Activated effector memory CD4-positive, alpha-beta T cell treated with Interleukin-2 at 50 U/mL for 16 hours (primary cell): ENCODE results near the gene CD81.

ENCODE experiments used
- DNase-seq: peaks from one replicate; pipeline ENCODE4 v3.0.0-alpha.2; 2020

The CD81 gene

GRCh38 chr11:2424811-2425495 lies 47.8 kb downstream of the CD81 start:
- no peak for DNase-seq

- DNase-seq = no peak
Observed at GRCh38 chr11:2425506-2425905, 48.4 kb downstream of the CD81 start.

- DNase-seq = no peak
Observed at GRCh38 chr11:2426221-2426620, 49.1 kb downstream of the CD81 start.

- no peak for DNase-seq
Observed at GRCh38 chr11:2426826-2427521, 49.9 kb downstream of the CD81 start.

- DNase-seq = no peak
Observed at GRCh38 chr11:2427721-2428321, 50.7 kb downstream of the CD81 start.

- DNase-seq = peak; percentile 74
Observed at GRCh38 chr11:2428322-2428795, 51.2 kb downstream of the CD81 start.

GRCh38 chr11:2431395-2431794 lies 54.3 kb downstream of the CD81 start:
- DNase-seq = no peak

- no peak for DNase-seq
Observed at GRCh38 chr11:2432171-2432621, 55.1 kb downstream of the CD81 start.

- no peak for DNase-seq
Observed at GRCh38 chr11:2432628-2433071, 55.5 kb downstream of the CD81 start.

GRCh38 chr11:2433106-2433925 lies 56.2 kb downstream of the CD81 start:
- DNase-seq = no peak

GRCh38 chr11:2434008-2434407 lies 56.9 kb downstream of the CD81 start:
- no peak for DNase-seq

- DNase-seq = no peak
Observed at GRCh38 chr11:2434506-2435255, 57.6 kb downstream of the CD81 start.

GRCh38 chr11:2435288-2436012 lies 58.3 kb downstream of the CD81 start:
- DNase-seq = no peak

- DNase-seq = no peak
Observed at GRCh38 chr11:2436013-2436520, 59.0 kb downstream of the CD81 start.

- no peak for DNase-seq
Observed at GRCh38 chr11:2436521-2437031, 59.5 kb downstream of the CD81 start.

- no peak for DNase-seq
Observed at GRCh38 chr11:2437516-2437915, 60.4 kb downstream of the CD81 start.

GRCh38 chr11:2439820-2440219 lies 62.7 kb downstream of the CD81 start:
- DNase-seq = no peak

GRCh38 chr11:2440646-2441045 lies 63.5 kb downstream of the CD81 start:
- no peak for DNase-seq

GRCh38 chr11:2441171-2441570 lies 64.1 kb downstream of the CD81 start:
- DNase-seq = no peak

- DNase-seq = no peak
Observed at GRCh38 chr11:2442589-2442988, 65.5 kb downstream of the CD81 start.

GRCh38 chr11:2443406-2443805 lies 66.3 kb downstream of the CD81 start:
- DNase-seq = no peak
